MCF 10A (cell line): Measurements from ENCODE around the gene IL31. TPM values are rescaled to one million over a fixed set of nuclear protein-coding genes. Genes with fewer than 3 reads are reported as not detected.

Source experiments
- BruUV-seq: library from RNA; stranded (reverse); fragments of 400-500 nt; replicated peaks from 2 replicates; lab custom pipeline; 2021; lab: Mats Ljungman, UMichigan
- CTCF ChIA-PET: fragments of 300-600 bp; sonication (Branson Sonifier 250); formaldehyde crosslinking; extraction: SDS; loops from one replicate; lab custom pipeline; 2021; ENCODE audit warnings: antibody characterized with exemption, inconsistent platforms; lab: Yijun Ruan, JAX
- POLR2A ChIA-PET: fragments of 300-600, 350-650 bp; sonication (Branson Sonifier 250); formaldehyde crosslinking; extraction: SDS; loops from one replicate; lab custom pipeline; 2020; ENCODE audit warnings: antibody characterized with exemption, inconsistent platforms; lab: Yijun Ruan, JAX
- DNase-seq: peaks from one replicate; pipeline ENCODE4 v3.0.0-alpha.2; 2018; ENCODE audit not compliant: unreplicated experiment
- H3K27ac Mint-ChIP-seq: one replicate; pipeline ENCODE4 v1.8.0; 2022; ENCODE audit warnings: mild to moderate bottlenecking, low read depth, mixed read lengths; ENCODE audit not compliant: unreplicated experiment
- H3K27me3 Mint-ChIP-seq: one replicate; pipeline ENCODE4 v1.8.0; 2022; ENCODE audit warnings: mixed read lengths; ENCODE audit not compliant: insufficient read depth, unreplicated experiment
- H3K36me3 Mint-ChIP-seq: one replicate; pipeline ENCODE4 v1.8.0; 2022; ENCODE audit warnings: mild to moderate bottlenecking, moderate library complexity, mixed read lengths; ENCODE audit not compliant: insufficient read depth, unreplicated experiment
- H3K4me1 Mint-ChIP-seq: one replicate; pipeline ENCODE4 v1.8.0; 2022; ENCODE audit warnings: mixed read lengths; ENCODE audit not compliant: insufficient read depth, unreplicated experiment
- H3K4me3 Mint-ChIP-seq: one replicate; pipeline ENCODE4 v1.8.0; 2022; ENCODE audit warnings: mild to moderate bottlenecking, moderate library complexity, mixed read lengths; ENCODE audit not compliant: unreplicated experiment
- H3K9me3 Mint-ChIP-seq: one replicate; pipeline ENCODE4 v1.8.0; 2022; ENCODE audit warnings: mixed read lengths; ENCODE audit not compliant: unreplicated experiment
- intact Hi-C: fragments of 100-400 bp; cut with micrococcal nuclease; formaldehyde crosslinking; loops from 2 replicates; pipeline ENCODE4 v1.14.1; 2022
- total RNA-seq: library from RNA; stranded (reverse); gene quantifications from 2 replicates; pipeline ENCODE4 v1.2.3, GENCODE V29; 2022
- TF ChIP-seq, protein P1 (sequence below): fragments of 200-600 bp; IDR thresholded peaks from one replicate; pipeline ENCODE4 v1.8.0; 2022; ENCODE audit warnings: antibody characterized with exemption, mild to moderate bottlenecking; ENCODE audit not compliant: unreplicated experiment

Gene IL31
- total RNA-seq, 1 experiment from 2014 or later = not detected

DNA sequence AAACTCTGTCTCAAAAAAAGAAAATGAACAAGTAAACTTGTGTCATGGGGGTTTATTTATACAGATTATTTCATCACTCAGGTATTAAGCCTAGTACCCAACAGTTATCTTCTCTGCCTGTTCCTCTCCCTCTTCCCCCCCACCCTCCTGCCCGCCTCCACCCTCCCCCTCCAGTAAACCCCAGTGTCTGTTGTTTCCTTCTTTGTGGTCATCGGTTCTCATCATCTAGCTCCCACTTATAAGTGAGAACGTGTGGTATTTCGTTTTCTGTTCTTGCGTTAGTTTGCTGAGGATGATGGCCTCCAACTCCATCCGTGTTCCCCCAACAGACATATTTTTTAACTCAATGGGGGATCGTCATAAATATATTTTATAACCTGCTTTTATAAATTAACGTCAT, 12.3 kb downstream of the IL31 start:
- Mint-ChIP-seq H3K27me3 (no peaks in the 10 kb centered on the region), H3K9me3 (no peaks in the 10 kb centered on the region), H3K27ac (no peak overlapping the region), H3K36me3 (peaks cover 11% of the 10 kb centered on the region), H3K4me1 (peaks cover 6% of the 10 kb centered on the region), H3K4me3 (no peak overlapping the region)
- DNase-seq = no peak
- intact Hi-C loops = no loop called here
- no TSS peak for BruUV-seq
- ChIA-PET POLR2A (no interaction called here), CTCF (no interaction called here)
- TF ChIP-seq, protein P1, sequence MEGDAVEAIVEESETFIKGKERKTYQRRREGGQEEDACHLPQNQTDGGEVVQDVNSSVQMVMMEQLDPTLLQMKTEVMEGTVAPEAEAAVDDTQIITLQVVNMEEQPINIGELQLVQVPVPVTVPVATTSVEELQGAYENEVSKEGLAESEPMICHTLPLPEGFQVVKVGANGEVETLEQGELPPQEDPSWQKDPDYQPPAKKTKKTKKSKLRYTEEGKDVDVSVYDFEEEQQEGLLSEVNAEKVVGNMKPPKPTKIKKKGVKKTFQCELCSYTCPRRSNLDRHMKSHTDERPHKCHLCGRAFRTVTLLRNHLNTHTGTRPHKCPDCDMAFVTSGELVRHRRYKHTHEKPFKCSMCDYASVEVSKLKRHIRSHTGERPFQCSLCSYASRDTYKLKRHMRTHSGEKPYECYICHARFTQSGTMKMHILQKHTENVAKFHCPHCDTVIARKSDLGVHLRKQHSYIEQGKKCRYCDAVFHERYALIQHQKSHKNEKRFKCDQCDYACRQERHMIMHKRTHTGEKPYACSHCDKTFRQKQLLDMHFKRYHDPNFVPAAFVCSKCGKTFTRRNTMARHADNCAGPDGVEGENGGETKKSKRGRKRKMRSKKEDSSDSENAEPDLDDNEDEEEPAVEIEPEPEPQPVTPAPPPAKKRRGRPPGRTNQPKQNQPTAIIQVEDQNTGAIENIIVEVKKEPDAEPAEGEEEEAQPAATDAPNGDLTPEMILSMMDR = no peak

DNA sequence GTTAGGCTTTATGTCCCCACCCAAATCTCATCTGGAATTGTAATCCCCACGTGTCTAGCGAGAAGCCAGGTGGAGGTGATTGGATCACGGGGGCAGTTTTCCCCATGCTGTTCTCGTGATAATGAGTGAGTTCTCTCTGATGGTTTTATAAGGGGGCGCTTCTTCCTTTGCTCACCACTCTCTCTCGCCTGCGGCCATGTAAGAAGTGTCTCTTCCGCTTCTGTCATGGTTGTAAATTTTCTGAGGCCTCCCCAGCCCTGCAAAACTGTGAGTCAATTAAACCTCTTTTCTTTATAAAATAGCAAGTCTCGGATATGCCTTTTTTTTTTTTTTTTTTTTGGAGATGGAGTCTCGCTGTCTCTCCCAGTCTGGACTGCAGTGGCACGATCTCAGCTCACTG, 13.3 kb downstream of the IL31 start:
- ChIA-PET CTCF (no interaction called here), POLR2A (no interaction called here)
- no peak for DNase-seq
- H3K27me3 Mint-ChIP-seq = no peaks in the 10 kb centered on the region
- intact Hi-C loops = no loop called here
- peaks cover 6% of the 10 kb centered on the region for H3K4me1 Mint-ChIP-seq
- TF ChIP-seq, protein P1 = no peak
- H3K36me3 Mint-ChIP-seq = peaks cover 11% of the 10 kb centered on the region
- H3K9me3 Mint-ChIP-seq = no peaks in the 10 kb centered on the region
- no TSS peak for BruUV-seq
- H3K4me3 Mint-ChIP-seq = no peak overlapping the region
- peak overlapping the region; percentile 35 for H3K27ac Mint-ChIP-seq

DNA sequence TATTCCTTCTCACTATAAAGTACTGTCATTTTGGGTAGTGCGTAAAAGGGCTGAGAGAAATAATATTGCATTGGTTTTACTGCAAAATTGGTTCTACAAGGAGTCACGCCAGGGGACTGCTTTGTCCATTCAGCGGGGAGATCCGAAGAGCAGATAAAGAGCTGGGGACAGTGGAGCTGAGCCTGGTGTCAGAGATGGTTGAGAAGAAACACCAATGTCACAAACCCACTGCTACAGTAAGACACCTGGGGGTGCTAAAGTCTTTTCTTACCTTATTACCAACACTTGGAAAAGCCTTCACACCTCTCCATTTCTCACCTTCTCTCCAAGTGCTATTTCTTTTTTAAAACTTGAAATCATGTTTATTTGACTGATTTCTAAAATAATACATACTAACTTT, 14.1 kb downstream of the IL31 start:
- TF ChIP-seq, protein P1 = no peak
- peaks cover 6% of the 10 kb centered on the region for H3K4me1 Mint-ChIP-seq
- ChIA-PET POLR2A (no interaction called here), CTCF (interaction anchor here (0.6 kb wide), 2 partner anchors 29 to 132 kb away, joined by 3 to 5 read pairs; no protein-coding TSS in a partner anchor)
- DNase-seq = peak; percentile 8
- BruUV-seq = no TSS peak
- H3K4me3 Mint-ChIP-seq = no peak overlapping the region
- H3K36me3 Mint-ChIP-seq = peaks cover 11% of the 10 kb centered on the region
- H3K9me3 Mint-ChIP-seq = no peaks in the 10 kb centered on the region
- H3K27ac Mint-ChIP-seq = no peak overlapping the region
- intact Hi-C loops = no loop called here
- H3K27me3 Mint-ChIP-seq = no peaks in the 10 kb centered on the region

DNA sequence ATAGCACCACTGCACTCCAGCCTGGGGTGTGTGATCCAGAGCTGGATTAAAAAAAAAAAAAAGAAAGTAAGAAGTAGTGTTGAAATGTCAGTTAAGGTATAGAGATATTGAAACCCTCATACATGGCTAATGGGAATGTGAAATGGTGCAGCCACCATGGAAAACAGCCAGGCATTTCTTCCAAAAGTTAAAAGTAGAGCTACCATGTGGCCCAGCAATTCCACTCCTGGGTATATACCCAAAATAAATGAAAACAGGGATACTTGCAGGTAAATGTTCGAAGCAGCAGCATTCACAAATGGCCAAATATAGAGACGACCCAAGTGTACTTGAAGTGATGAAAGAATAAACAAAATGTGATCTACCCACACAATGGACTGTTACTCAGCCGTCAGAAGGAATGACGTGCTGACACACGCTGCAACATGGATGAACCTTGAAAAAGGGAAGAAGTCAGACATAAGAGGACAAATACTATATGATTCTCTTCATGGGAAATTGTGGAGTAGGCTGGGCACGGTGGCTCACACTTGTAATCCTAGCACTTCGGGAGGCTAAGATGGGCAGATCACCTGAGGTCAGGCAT, 15.2 kb downstream of the IL31 start:
- H3K27me3 Mint-ChIP-seq = no peaks in the 10 kb centered on the region

More for the DNA sequence above, 15.2 kb downstream of the IL31 start:
- intact Hi-C loops = no loop called here
- H3K4me1 Mint-ChIP-seq = peaks cover 6% of the 10 kb centered on the region
- H3K9me3 Mint-ChIP-seq = no peaks in the 10 kb centered on the region
- POLR2A ChIA-PET = no interaction called here
- no peak overlapping the region for H3K4me3 Mint-ChIP-seq
- CTCF ChIA-PET = interaction anchor here (0.8 to 1.5 kb wide), 3 partner anchors 27 to 32 kb away, joined by 3 to 5 read pairs (median 4); no protein-coding TSS in a partner anchor
- no peak overlapping the region for H3K27ac Mint-ChIP-seq
- BruUV-seq = no TSS peak
- peaks cover 11% of the 10 kb centered on the region for H3K36me3 Mint-ChIP-seq
- TF ChIP-seq, protein P1 = no peak
- DNase-seq = peak; percentile 4
